ENCODE results near the gene CYTH2. TPM values are rescaled to one million over a fixed set of nuclear protein-coding genes. Genes with fewer than 3 reads are reported as not detected.

Gene CYTH2
- total RNA-seq, 2 donors from 2014 or later = 42.3 to 53.4 TPM

DNA sequence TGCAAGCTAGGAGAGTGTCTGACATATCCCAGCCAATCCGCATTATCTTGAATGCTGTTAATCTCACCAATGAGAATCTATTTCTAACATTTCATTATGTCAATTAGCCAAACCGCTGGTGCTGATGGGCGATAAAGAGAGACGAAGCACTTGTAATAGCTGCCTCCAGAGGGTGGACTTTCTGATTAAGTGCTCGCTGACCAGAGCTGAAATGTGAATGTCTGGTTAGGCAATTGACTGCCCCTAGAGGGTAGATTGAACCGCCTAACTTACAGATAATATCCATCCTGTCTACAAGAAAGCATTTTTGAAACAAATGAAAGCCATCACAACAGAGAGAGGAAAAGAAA lies 23.9 kb upstream of the CYTH2 start:
- Mint-ChIP-seq H3K4me3 (peak overlapping the region; percentile 96), H3K36me3 (ENCODE audit: low read depth) (peaks cover 8% of the 10 kb centered on the region), H3K4me1 (peaks cover 26% of the 10 kb centered on the region), H3K27me3 (peaks cover 23% of the 10 kb centered on the region), H3K27ac (peak overlapping the region; percentile 89)
- DNase-seq = no peak
- ATAC-seq = peak; percentile 41
- no peaks in the 10 kb centered on the region for H3K9me3 ChIP-seq (ENCODE audit: control insufficient read depth, low read length, poor library complexity, severe bottlenecking)

DNA sequence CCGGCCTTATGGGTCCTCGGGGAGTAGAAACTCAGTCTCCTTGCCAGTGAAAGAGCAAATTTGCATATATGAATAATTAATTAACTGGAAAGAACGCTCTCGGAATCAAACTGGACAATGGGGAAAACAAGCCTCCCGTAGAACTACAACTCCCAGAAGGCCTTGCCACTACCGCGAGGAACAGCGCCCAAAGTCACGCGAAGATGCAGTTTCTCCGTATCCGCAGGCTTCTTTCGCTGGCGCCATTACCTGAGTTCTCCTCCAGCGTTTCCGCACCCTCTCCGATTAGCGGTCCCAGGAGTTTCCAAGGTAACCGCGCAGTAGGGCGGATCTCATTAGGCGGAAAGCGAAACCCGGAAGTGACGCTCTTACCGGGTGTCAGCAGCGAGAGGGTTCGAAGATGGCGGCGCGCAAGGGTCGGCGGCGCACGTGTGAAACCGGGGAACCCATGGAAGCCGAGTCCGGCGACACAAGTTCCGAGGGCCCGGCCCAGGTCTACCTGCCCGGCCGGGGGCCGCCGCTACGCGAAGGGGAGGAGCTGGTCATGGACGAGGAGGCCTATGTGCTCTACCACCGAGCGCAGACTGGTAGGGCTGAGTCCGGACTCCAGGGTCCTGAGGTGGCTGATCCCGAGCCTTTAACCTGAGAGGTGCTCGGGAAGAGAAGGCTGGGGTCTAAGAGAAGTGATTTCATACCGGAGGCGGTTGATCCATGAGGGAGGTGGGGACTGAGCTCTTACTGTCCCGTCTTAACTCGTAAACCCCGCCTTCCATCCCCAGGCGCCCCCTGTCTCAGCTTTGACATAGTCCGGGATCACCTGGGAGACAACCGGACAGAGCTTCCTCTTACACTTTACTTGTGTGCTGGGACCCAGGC lies 23.3 kb upstream of the CYTH2 start, which contains the start of gene GRWD1:
Gene GRWD1 (plus strand): TSS at position 378 of the 876 bp plus-strand sequence. CDS start 23 bp downstream, at position 401.
- ATAC-seq = peak; percentile 96
- Mint-ChIP-seq H3K36me3 (ENCODE audit: low read depth) (peaks cover 8% of the 10 kb centered on the region), H3K27me3 (peaks cover 20% of the 10 kb centered on the region), H3K27ac (peak within 1 kb of the TSS; percentile 89), H3K4me1 (peaks cover 26% of the 10 kb centered on the region), H3K4me3 (peak within 1 kb of the TSS; percentile 96)
- H3K9me3 ChIP-seq (ENCODE audit: control insufficient read depth, low read length, poor library complexity, severe bottlenecking) = no peaks in the 10 kb centered on the region
- peak; percentile 78 to 90 (median 84) for DNase-seq

DNA sequence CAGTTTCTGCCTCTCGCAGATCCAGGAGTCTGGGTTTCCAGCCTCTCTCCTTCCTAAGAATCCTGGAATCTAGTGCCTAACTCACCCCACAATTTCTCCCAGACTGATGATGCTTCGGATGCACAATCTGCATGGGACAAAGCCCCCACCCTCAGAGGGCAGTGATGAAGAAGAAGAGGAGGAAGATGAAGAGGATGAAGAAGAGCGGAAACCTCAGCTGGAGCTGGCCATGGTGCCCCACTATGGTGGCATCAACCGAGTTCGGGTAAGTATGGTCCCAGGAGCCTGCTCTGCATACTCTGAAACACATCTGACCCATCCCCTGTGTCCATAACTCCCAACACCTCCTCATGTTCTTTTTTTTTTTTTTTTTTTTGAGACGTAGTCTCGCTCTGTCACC lies 22.6 kb upstream of the CYTH2 start:
- Mint-ChIP-seq H3K27ac (peak overlapping the region; percentile 89), H3K4me1 (peaks cover 26% of the 10 kb centered on the region), H3K4me3 (peak overlapping the region; percentile 96), H3K36me3 (ENCODE audit: low read depth) (peaks cover 8% of the 10 kb centered on the region), H3K27me3 (peaks cover 16% of the 10 kb centered on the region)
- ATAC-seq (no peak), DNase-seq (no peak)
- no peaks in the 10 kb centered on the region for H3K9me3 ChIP-seq (ENCODE audit: control insufficient read depth, low read length, poor library complexity, severe bottlenecking)

DNA sequence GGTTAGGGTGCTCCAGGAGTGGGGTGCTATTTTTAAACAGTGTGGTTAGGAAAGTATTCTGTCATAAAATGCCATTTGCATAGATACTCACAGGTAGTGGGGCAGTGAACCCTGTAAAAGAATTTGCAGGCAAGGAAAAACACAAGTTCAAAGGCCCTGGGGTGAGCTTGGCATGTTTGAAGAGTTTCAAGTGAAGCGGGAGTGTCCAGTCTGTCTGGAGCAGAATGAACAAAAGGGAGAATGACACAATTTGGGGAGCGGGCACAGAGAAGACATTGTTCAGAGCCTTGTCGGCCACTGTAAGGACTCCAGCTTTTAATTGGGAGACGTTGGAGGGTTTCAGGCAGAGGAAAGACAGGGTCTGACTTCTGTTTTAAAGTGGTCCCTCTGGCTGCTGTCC lies 20.6 kb upstream of the CYTH2 start:
- Mint-ChIP-seq H3K36me3 (ENCODE audit: low read depth) (peaks cover 8% of the 10 kb centered on the region), H3K27ac (no peak overlapping the region), H3K27me3 (peaks cover 9% of the 10 kb centered on the region), H3K4me3 (peak overlapping the region; percentile 58), H3K4me1 (peaks cover 26% of the 10 kb centered on the region)
- no peaks in the 10 kb centered on the region for H3K9me3 ChIP-seq (ENCODE audit: control insufficient read depth, low read length, poor library complexity, severe bottlenecking)
- ATAC-seq (no peak), DNase-seq (no peak)

DNA sequence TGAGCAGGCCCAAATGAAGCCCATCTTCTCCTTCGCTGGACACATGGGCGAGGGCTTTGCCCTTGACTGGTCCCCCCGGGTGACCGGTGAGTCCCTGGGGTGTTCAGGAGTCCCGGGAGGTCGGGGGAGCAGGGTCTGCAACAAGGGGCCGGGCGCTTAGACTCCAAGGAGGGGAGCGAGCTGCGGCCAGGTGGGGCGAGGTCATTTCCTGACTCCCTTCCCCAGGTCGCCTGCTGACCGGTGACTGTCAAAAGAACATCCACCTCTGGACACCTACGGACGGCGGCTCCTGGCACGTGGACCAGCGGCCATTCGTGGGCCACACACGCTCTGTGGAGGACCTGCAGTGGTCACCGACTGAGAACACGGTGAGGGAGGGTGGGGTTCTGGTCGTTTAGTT lies 18.7 kb upstream of the CYTH2 start:
- ATAC-seq (no peak), DNase-seq (no peak)
- Mint-ChIP-seq H3K36me3 (ENCODE audit: low read depth) (peaks cover 10% of the 10 kb centered on the region), H3K27ac (no peak overlapping the region), H3K4me3 (no peak overlapping the region), H3K27me3 (no peaks in the 10 kb centered on the region), H3K4me1 (peaks cover 18% of the 10 kb centered on the region)
- no peaks in the 10 kb centered on the region for H3K9me3 ChIP-seq (ENCODE audit: control insufficient read depth, low read length, poor library complexity, severe bottlenecking)

DNA sequence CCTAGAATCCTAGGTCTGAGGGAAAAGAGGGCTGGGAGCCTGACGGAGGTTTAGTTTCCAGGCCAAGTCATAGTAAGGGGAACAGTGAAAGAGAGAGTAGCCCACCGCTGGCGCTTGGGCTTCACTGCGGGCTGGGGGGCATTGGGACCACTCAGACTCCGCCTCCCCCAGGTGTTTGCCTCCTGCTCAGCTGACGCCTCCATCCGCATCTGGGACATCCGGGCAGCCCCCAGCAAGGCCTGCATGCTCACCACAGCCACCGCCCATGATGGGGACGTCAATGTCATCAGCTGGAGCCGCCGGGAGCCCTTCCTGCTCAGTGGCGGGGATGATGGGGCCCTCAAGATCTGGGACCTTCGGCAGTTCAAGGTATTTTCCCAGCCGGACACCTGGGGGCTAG lies 18.3 kb upstream of the CYTH2 start:
- Mint-ChIP-seq H3K4me1 (peaks cover 15% of the 10 kb centered on the region), H3K27me3 (no peaks in the 10 kb centered on the region), H3K27ac (no peak overlapping the region), H3K36me3 (ENCODE audit: low read depth) (peaks cover 10% of the 10 kb centered on the region), H3K4me3 (no peak overlapping the region)
- DNase-seq (no peak), ATAC-seq (no peak)
- H3K9me3 ChIP-seq (ENCODE audit: control insufficient read depth, low read length, poor library complexity, severe bottlenecking) = no peaks in the 10 kb centered on the region

DNA sequence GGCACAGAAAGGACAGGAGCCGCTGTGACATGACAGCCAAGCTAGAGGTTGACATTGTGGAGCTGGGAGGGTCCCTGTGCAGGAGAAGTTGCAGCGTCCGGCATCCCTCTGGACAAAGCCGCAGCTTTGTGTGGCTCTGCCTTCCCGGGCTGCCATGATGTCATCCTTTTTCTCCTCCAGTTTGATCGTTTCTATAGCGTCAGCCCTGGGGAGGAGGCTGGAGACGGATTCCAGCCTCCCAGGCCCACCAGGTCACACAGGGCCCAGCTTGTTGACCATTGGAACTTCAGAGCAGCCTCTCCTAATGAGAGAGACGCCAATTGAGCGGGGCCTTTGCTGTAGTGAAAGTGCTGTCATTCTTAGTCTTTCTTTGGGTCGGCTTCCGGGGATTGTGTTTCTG lies 17.5 kb upstream of the CYTH2 start:
- H3K4me3 Mint-ChIP-seq = no peak overlapping the region
- H3K36me3 Mint-ChIP-seq (ENCODE audit: low read depth) = peaks cover 10% of the 10 kb centered on the region
- H3K27ac Mint-ChIP-seq = no peak overlapping the region

DNA sequence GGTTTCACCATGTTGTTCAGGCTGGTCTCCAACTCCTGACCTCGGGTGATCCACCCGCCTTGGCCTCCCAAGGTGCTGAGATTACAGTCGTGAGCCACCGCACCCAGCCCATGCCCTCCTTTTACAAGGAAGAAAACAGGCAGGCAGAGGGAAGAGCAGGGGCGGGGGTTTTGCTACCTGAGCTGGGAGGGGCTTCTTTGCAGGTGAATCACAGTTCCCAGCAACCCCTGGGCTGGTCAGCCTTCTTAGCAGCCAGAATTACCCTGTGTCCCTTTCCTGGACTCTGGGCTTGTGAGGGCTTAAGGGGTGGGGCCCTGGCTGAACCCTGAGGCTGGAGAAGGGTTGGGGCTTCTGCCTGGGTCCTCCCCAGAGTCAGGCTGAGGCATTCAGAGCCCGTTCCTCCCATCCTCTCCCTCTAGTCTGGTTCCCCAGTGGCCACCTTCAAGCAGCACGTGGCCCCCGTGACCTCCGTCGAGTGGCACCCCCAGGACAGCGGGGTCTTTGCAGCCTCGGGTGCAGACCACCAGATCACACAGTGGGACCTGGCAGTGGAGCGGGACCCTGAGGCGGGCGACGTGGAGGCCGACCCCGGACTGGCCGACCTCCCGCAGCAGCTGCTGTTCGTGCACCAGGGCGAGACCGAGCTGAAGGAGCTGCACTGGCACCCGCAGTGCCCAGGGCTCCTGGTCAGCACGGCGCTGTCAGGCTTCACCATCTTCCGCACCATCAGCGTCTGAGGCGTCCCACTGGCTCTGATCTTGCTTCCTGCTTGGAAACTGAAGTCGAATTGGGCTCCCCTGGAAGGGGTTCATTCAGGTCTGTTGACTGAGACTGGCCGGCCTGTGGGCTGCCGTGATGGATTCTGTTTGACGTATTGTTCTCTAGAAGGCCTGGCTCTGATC lies 16.6 kb upstream of the CYTH2 start:
- H3K9me3 ChIP-seq (ENCODE audit: control insufficient read depth, low read length, poor library complexity, severe bottlenecking) = no peaks in the 10 kb centered on the region
- peaks cover 10% of the 10 kb centered on the region for H3K36me3 Mint-ChIP-seq (ENCODE audit: low read depth)
- DNase-seq (no peak), ATAC-seq (no peak)
- H3K27me3 Mint-ChIP-seq = no peaks in the 10 kb centered on the region
- no peak overlapping the region for H3K4me3 Mint-ChIP-seq
- no peak overlapping the region for H3K27ac Mint-ChIP-seq
- H3K4me1 Mint-ChIP-seq = peaks cover 10% of the 10 kb centered on the region

More for the DNA sequence above, 17.5 kb upstream of the CYTH2 start:
- no peaks in the 10 kb centered on the region for H3K9me3 ChIP-seq (ENCODE audit: control insufficient read depth, low read length, poor library complexity, severe bottlenecking)
- peaks cover 10% of the 10 kb centered on the region for H3K4me1 Mint-ChIP-seq
- no peak for DNase-seq
- no peak for ATAC-seq
- H3K27me3 Mint-ChIP-seq = no peaks in the 10 kb centered on the region

DNA sequence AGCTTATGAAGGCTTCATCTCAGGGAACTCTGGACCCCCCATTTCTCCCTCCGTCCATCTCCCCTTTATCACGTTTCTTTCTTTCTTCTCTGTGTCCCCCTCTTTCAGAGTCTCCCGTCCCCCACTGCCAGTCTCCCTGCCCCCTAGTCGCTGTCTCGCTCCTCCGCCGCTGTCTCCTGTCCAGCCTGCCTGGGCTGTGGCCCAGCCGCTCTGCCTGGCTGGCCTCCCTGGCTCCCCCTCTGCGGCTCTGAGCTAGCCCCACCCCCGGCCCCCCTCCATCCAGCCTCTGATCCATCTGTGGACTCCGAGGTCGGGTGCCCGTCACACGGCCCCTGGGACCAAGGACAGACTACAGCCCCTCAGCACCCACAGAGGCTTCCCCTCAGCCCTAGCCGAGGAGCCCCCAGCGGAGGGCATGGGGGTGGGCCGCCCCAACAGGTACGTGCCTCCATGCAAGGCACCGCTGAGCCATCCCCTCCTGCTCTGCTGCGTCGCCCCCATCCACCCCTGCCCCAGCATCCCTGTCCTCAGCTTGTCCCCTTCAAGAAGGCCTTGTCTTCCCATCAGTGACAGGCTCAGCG lies 14.9 kb upstream of the CYTH2 start:
- Mint-ChIP-seq H3K4me1 (peaks cover 5% of the 10 kb centered on the region), H3K27me3 (no peaks in the 10 kb centered on the region), H3K4me3 (no peak overlapping the region), H3K27ac (peak overlapping the region; percentile 51), H3K36me3 (ENCODE audit: low read depth) (peaks cover 5% of the 10 kb centered on the region)
- ATAC-seq (no peak), DNase-seq (no peak)
- H3K9me3 ChIP-seq (ENCODE audit: control insufficient read depth, low read length, poor library complexity, severe bottlenecking) = no peaks in the 10 kb centered on the region

DNA sequence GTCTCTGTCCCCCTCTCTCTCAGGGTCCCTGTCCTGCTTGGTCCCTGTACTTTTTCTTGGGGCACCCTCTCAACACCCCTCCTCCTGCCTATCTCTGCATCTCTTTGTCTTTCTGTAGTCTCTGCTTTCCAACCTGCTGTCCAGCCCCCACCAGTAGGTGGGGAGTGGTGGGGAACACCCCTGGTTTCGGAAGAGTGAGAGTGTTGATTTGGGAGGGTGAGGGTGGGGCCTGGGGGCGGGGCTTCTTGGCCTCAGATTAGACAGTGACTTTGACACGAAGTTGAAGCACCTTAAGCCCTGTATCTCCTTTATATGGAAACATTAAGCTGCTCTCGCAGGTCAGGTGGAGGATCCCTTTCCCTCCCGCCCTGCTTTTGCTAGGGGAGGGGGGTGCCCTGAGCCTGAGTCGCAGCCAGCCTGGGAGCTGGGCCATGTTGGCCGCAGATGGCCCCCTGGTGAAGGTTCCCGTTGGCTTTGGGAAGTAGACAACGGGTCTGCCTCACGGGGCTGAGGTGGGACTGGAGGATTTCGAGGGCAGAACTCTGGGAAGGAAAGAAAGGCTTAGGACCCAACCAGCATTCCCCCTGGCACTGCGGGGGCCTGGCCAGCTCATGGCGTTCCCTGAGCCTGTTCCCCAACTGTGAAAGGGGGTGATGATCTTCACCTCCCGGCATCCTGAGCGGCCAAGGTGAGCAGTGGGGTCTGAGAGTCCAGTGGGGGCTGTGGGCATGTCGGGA lies 13.8 kb upstream of the CYTH2 start, which contains the start of gene KCNJ14:
Gene KCNJ14 (plus strand): TSS at position 404 of the 737 bp plus-strand sequence. CDS start 6,151 bp downstream, outside the sequence.
- Mint-ChIP-seq H3K27ac (peak within 1 kb of the TSS; percentile 51), H3K4me1 (peaks cover 5% of the 10 kb centered on the region), H3K36me3 (ENCODE audit: low read depth) (peaks cover 5% of the 10 kb centered on the region), H3K27me3 (no peaks in the 10 kb centered on the region), H3K4me3 (no peak within 1 kb of the TSS)
- DNase-seq (no peak), ATAC-seq (no peak)
- no peaks in the 10 kb centered on the region for H3K9me3 ChIP-seq (ENCODE audit: control insufficient read depth, low read length, poor library complexity, severe bottlenecking)

DNA sequence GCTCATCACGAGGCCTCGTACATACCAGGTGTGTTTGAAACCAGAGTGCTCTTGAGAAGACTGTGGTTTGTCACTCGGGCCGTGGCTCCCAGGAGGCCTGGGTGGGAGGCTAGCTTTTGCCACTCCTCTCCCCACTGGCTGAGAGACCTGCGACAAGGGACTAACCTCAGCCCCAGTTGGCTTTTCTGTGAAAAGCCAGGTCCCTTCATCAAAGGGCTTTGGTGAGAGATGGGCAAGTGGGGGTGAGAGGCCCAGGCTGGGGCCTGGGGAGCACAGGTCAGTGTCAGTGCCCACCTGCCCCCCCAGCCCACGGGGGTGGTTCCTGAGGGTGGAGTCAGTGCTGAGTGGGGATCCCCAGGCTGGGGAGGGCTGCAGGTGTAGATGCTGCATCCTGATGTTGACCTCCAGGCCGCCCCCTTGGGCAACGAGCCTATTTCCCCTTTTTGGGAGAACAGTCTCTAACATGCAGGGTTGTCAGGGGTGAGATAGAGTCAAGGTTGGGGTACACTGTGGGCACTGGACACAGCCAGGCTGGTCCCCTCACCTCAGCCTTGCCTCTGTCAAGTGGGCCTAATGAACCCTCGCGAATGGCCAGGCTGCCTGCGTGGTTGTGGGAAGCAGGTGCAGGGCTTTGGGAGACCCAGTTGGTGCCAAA lies 13.1 kb upstream of the CYTH2 start:
- Mint-ChIP-seq H3K4me3 (no peak overlapping the region), H3K27me3 (no peaks in the 10 kb centered on the region), H3K36me3 (ENCODE audit: low read depth) (peaks cover 5% of the 10 kb centered on the region), H3K4me1 (peaks cover 5% of the 10 kb centered on the region), H3K27ac (no peak overlapping the region)
- ATAC-seq = peak; percentile 30
- no peaks in the 10 kb centered on the region for H3K9me3 ChIP-seq (ENCODE audit: control insufficient read depth, low read length, poor library complexity, severe bottlenecking)
- no peak for DNase-seq

DNA sequence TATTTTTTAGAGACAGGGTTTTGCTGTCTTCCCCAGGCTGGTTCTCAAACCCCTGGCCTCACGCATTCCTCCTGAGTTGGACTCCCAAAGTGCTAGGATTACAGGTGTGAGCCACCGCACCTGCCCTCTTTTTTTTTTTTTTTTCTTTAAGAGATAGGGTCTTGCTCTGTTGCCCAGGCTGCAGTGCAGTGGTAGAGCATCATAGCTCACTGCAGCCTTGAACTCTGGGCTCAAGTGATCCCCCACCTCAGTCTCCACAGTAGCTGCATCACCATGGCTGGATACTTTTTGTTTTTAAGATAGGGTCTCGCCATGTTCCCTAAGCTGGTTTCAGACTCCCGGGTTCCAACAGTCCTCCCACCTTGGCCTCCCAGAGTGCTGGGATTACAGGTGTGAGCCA lies 12.3 kb upstream of the CYTH2 start:
- Mint-ChIP-seq H3K27ac (no peak overlapping the region), H3K27me3 (no peaks in the 10 kb centered on the region), H3K4me3 (no peak overlapping the region), H3K4me1 (peaks cover 5% of the 10 kb centered on the region), H3K36me3 (ENCODE audit: low read depth) (peaks cover 5% of the 10 kb centered on the region)
- ATAC-seq (no peak), DNase-seq (no peak)
- H3K9me3 ChIP-seq (ENCODE audit: control insufficient read depth, low read length, poor library complexity, severe bottlenecking) = no peaks in the 10 kb centered on the region

Data from T-helper 17 cell (primary cell).